ENCODE data around the gene STX8.
"Not testable (repeated sequence)": the region's sequence is repeated elsewhere in the genome, so short reads cannot be mapped to it uniquely, and the experiment has no call there.

- not testable (repeated sequence) for TF ChIP-seq POLR2A, CTCF (IDR thresholded peaks at IDR 0.05)
Observed at GRCh38 chr17:9607058-9607457, 31.4 kb upstream of the STX8 start.

Data from prostate gland (tissue), 2 donors.